Gastrocnemius medialis (tissue), 4 donors: ENCODE measurements around the gene FAM168A.

ENCODE experiments used
- POLR2A ChIP-seq, 2 donors: fragments of 450-650 bp; IDR thresholded peaks; one replicate each; pipeline ENCODE4 v1.6.1; 2017; ENCODE audit warnings: antibody characterized with exemption in 2 of 2, mild to moderate bottlenecking in 2 of 2, moderate library complexity in 2 of 2
- TF ChIP-seq, protein P1 (sequence below), 5 experiments: fragments of 450-650 bp in 3 of 5; fragments of 200-600 bp in 2 of 5; sonication (generic) in 2 of 5; IDR thresholded peaks in 4 of 5; conservative IDR thresholded peaks in 1 of 5; 1 replicate in 4 of 5; 2 replicates in 1 of 5; pipeline ENCODE4 v1.5.1; 2016 to 2019; ENCODE audit warnings: antibody characterized with exemption in 5 of 5, mild to moderate bottlenecking in 3 of 5, moderate library complexity in 3 of 5

DNA sequence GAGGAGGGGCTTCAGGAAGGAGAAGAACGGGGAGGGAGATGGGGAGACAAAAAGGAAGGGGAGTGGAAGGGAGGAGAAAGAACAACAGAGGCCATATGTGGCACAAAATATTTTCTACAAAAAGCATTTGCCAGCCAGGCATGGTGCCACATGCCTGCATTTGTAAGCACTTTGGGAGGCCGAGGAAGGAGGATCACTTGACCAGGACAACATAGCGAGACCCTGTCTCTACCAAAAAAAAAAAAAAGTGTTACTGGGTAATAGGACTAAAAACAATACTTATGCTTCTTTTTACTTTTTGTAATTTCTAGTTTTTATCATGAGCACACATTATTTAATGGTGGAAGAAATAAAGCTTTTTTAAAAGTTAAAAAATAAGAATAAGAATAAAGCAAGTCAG lies 5.3 kb downstream of the FAM168A start:
- TF ChIP-seq, protein P1, sequence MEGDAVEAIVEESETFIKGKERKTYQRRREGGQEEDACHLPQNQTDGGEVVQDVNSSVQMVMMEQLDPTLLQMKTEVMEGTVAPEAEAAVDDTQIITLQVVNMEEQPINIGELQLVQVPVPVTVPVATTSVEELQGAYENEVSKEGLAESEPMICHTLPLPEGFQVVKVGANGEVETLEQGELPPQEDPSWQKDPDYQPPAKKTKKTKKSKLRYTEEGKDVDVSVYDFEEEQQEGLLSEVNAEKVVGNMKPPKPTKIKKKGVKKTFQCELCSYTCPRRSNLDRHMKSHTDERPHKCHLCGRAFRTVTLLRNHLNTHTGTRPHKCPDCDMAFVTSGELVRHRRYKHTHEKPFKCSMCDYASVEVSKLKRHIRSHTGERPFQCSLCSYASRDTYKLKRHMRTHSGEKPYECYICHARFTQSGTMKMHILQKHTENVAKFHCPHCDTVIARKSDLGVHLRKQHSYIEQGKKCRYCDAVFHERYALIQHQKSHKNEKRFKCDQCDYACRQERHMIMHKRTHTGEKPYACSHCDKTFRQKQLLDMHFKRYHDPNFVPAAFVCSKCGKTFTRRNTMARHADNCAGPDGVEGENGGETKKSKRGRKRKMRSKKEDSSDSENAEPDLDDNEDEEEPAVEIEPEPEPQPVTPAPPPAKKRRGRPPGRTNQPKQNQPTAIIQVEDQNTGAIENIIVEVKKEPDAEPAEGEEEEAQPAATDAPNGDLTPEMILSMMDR (IDR thresholded peaks at IDR 0.05 in 4 of 5, conservative IDR thresholded peaks at IDR 0.05 in 1 of 5): no peak
- no peak for TF ChIP-seq POLR2A (IDR thresholded peaks at IDR 0.05)
